Caki2 (cell line): ENCODE measurements around the gene SLC35E3. TPM values are rescaled to one million over a fixed set of nuclear protein-coding genes. Genes with fewer than 3 reads are reported as not detected.
A peak's percentile ranks its signal among the peaks of the same experiment; 100 is the strongest.

Experiments used
- DNase-seq: peaks from one replicate; pipeline ENCODE4 v3.0.0-alpha.2; 2015; ENCODE audit warnings: low read depth
- in situ Hi-C: cut with HindIII; loops from 2 replicates; pipeline ENCODE4 v1.10.0; 2016; ENCODE audit warnings: low sequenced_read_pairs, low pct_unique_long_range_greater_than_20kb, mixed read lengths
- total RNA-seq: library from RNA; depleted of rRNA; stranded (reverse); fragments of >200 nt; shearing (Covaris generic); gene quantifications from 2 replicates; pipeline ENCODE4 v1.2.3, GENCODE V29; 2014; ENCODE audit warnings: low replicate concordance; rRNA removed

The SLC35E3 gene
- total RNA-seq: 8.3 and 17.5 TPM in 2 replicates

DNA sequence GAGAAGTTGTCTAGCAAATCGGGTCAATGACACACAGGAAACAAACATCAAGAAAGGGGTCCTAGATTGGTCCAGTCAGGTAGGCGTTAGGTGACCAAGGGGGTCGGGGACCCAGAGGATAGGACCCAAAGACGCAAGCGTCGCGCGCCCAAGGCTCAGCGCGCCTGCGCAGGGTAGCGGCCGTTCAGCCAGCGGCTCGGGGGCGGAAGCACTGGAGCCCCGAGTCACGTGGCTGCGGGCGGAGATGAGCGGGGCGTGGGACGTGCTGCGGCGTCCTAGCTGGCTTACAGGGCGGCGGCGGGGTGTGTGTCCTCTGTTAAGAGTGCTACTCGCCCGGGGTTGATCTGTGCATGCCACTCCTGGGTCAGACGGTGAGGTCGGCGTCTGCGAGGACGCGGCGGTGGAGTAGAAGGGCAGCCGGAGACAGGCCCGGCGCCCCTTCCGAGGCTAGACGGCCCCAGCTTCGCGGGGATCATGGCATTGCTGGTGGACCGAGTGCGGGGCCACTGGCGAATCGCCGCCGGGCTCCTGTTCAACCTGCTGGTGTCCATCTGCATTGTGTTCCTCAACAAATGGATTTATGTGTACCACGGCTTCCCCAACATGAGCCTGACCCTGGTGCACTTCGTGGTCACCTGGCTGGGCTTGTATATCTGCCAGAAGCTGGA, at the start of gene SLC35E3:
Gene SLC35E3 (plus strand): TSS at position 273 of the 668 bp plus-strand sequence. CDS start 202 bp downstream, at position 475.
- peak; percentile 93 for DNase-seq
- in situ Hi-C loops: no loop called here

DNA sequence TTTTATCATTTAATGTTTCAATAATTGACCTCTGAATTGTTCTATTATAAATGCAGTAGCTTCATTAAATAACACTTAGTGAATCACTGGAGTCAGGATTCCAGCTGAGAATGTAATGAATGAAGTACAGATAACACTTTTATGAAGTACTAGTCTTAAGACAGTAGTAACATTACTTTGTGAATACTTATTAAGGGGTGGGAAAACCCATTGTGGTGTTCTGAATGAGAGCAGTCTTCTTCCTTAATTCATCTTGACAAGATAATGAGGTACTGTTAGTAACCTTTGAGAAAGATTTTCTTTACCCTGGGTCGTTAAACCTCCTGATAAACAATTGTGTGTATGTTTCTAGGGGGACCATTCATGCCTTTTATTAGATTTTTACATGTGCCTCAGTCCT, 46.5 kb upstream of the SLC35E3 start:
- in situ Hi-C loops: no loop called here
- DNase-seq: no peak

DNA sequence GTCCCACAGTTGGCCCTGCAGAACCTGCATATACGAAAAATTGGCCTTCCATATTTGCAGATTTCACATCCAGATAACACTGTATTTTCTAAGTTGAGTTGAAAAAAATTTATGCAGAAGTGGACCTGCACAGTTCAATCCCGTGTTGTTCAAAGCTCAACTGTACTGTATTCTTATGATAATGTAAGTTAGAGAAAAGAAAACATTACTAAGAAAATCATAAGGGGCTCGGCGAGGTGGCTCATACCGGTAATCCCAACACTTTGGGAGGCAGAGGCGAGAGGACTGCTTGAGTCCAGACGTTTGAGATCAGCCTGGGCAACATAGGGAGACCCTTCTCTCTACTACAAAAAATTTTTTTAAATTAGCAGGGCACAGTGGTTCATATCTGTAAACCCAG, 18.2 kb upstream of the SLC35E3 start:
- no peak for DNase-seq
- in situ Hi-C loops: no loop called here

DNA sequence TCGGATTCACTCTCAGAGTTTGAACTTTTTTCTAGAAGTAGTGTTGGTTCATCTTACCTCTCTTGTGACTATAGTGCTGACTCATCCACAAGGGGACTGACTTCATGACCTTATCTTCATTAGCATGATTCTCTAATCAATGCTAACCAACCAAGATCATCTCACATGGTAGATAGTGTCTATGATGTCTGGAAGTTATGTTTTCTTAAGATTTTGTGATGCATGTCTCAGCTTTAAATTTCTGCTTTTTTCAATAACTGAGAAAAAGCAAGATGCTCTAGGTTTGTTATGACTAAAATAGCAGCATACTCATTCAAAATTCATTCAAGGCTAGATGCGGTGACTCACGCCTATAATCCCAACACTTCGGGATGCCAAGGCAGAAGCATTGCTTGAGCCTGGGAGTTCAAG, 12.3 kb upstream of the SLC35E3 start:
- in situ Hi-C loops: no loop called here
- DNase-seq: peak; percentile 89

DNA sequence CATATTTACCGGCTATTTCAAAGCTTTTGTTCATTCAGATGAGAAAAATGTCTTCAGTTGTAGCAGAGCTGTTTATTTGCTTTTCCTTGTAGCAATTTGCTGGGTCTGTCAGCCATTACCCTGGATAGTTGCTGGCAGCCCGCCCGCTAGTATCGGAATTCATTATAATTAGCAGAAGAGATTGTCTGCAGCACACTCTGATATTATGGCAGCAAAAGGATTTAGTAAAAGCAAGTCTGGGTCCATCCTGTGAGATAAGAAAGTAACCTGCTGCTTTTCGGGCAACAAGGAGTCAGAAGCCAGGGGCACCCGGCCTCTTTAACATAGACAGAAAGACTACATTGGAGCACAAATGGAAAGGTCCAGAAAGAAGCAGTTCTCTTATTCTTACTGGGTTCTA, 6.1 kb upstream of the SLC35E3 start:
- DNase-seq: no peak
- in situ Hi-C loops: no loop called here

DNA sequence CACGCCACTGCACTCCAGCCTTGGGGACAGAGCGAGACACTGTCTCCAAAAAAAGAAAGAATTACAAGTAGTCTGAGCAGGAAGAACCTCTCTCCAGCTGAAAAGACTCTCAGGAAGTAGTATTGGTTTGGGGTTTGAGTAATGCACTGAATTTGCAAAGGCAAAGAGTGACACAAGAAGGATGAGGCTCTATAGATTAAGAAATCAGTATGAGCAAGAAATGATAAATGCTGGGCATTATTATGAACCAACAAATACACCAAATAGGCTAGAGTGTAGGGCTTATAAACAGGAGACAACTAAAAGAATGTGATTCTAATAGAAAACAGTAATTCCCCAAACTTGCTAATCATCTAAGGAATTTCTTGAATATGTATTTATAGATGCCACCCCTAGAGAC, 2.6 kb upstream of the SLC35E3 start:
- in situ Hi-C loops: no loop called here
- DNase-seq: no peak

DNA sequence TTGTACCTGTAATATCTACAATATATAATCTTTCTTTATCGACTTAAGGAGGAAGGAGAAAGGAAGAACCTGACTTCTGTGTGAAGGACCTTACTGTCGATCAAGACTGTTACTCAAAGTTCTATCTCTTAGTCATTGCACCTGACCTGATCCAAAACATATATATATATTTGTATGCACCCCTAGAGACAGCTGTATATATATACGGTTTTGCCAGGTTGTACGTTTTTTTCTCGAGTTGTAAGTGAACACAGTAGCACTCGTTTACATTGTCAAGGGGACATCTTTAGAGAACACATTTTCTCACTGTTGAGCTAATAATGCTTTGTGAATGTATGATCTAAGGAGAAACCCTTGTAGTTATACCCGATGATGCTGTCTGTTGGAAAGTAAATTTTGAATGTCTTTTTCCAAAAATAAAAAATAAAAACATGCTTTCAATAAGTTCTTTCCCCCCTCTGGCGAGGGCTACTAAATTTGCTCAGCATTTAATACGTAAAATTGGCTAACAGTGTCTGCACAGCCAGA, 536 bp upstream of the SLC35E3 start:
- in situ Hi-C loops: no loop called here
- DNase-seq: no peak

DNA sequence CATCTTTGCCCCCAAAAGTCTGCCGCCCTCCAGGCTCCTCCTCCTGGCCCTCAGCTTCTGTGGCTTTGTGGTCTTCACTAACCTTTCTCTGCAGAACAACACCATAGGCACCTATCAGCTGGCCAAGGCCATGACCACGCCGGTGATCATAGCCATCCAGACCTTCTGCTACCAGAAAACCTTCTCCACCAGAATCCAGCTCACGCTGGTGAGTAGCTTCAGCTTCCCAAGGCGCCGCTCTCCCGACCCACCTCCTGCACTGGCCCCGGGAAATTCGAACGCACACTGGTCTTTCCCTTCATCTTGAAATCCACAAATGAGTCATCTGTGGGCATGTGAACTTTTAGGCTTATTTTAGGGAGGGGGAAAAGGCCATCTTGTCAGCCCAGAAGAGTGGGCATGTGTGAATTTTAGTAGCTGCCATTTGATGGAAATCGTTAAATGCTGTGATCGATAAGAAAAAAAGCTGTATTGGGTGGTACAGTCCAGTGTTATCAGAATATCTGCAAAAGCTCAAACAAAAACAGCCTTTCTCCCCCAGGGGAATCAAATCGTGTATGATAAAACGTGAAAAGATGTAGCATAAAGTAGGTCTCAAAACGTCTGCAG, 700 bp downstream of the SLC35E3 start:
- in situ Hi-C loops: no loop called here
- DNase-seq: no peak

DNA sequence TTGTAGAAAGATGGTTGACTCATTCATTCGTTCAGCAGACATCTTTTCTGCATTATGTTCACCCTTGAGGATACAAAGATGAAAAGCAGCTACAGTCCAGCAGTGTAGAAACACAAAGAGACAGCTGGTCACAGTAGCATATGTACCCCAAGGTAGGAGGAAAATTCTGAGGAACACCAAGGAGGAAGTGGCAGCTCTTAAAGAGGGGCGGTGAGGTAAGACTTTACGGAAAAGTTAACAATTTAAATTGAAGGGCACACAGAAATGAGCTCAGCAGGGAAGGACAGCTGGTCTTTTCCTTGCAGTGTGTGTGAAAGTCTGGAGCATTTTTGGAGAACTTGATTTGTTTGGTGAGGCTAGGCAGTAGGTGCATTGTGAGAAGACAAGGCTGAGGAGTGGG, 3.5 kb downstream of the SLC35E3 start:
- no peak for DNase-seq
- in situ Hi-C loops: no loop called here

DNA sequence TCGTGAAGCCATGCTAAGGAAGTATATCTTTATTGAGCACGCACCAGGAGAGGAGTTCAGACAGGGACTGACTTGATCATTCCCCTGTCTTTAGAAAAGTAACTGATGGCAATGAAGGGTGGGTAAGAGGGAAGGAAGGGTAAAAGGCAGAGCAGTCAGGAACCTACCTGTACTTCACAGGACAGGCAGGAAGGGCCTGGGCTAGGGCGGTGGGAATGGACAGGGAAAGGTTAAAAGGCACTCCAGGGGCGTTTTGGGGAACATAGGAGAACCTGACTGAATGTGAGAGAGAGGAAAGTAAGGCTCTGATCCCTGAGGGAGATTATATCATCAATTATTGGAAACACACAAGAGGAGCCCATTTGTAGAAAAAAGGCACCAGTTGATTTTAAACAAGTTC, 3.9 kb downstream of the SLC35E3 start:
- DNase-seq: no peak
- in situ Hi-C loops: no loop called here

DNA sequence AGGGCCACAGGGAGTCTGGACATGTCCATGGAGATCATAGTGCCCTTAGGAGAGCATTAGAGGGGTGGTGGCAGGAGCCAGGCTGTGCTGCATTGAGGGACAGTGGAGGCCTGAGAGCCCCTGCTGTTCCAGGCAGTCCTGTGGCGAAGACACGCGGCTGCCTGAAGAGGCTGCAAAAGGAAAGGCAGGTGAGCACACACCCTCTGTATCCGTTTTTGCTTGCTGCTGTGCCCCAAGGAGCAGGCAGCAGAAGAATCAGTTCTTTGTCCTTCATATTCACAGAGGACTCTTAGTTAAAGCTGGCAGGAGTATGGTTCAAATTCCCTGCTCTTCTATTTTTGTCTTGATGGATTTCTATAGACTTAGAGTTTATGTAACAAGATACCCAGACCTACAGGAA, 4.5 kb downstream of the SLC35E3 start:
- in situ Hi-C loops: no loop called here
- DNase-seq: no peak

DNA sequence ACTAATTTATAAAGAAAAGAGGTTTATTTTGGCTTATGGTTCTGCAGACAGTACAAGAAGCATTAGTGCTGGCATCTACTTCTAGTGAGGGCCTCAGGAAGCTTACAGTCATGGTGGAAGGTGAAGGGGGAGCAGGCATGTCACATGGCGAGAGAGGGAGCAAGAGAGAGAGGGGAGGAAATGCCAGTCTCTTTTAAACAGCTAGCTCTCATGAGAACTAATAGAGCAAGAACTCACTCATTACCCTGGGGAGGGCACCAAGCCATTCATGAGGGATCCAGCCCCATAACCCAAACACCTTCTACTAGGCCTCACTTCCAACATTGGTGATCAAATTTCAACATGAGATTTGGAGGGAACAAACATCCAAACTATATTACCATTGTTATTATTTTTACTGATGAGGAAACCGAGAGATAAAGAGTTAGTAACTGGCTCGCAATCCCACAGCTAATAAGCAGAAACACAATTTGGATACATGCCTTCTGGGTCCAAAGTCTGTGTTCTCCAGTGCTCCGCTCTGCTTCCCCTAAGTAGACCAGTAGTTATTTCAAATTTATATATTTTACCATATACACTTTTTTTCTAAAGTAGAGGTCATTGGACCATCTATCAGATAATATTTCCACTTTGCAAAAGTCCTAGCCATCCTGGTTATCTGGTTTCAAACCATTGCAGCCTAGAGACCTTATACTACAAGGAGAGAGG, 9.7 kb downstream of the SLC35E3 start:
- in situ Hi-C loops: no loop called here
- DNase-seq: no peak

DNA sequence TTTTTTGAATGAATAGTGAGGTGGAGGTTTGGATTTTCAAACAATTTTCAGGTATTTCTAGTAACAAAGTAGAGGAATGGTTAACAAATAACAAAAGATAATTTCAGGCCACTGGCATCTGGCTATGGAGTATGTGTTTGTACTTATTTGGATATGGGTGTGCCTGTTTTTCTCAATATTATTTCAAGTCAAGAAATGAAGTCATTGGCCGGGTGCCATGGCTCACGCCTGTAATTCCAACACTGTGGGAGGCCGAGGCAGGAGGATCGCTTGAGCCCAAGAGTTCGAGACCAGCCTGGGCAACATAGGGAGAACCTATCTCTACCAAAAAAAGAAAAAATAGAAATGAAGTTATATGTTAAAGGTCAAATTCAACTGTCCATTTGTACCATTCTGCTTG, 13.9 kb downstream of the SLC35E3 start:
- DNase-seq: no peak
- in situ Hi-C loops: no loop called here

DNA sequence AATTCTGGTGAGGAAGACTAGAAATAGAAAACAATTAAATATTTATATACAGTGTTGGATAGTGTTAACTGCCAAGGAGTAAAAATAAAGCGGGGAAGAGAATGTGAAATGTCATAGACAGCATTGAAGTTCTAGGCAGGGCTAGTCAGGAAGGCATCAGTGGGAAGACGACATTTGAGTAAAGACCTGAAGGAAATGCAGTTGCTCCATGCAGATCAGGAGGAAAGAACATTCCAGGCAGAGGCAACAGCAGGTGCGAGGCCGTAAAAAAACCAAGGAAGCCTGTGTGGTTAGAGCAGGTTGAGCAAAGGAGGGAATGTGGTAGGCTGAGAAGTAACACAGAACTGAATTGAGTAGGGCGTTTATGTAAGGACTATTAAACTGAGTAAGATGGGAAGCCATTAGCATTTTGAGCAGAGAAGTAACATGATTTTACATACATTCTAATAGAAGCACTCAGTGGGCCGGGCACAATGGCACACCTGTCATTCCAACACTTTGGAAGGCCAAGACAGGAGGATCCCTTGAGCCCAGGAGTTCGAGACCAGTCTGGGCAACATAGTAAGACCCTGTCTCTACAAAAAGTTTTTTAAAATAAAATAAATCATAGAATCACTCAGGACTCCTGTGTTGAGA, 14.9 kb downstream of the SLC35E3 start:
- no peak for DNase-seq
- in situ Hi-C loops: no loop called here

DNA sequence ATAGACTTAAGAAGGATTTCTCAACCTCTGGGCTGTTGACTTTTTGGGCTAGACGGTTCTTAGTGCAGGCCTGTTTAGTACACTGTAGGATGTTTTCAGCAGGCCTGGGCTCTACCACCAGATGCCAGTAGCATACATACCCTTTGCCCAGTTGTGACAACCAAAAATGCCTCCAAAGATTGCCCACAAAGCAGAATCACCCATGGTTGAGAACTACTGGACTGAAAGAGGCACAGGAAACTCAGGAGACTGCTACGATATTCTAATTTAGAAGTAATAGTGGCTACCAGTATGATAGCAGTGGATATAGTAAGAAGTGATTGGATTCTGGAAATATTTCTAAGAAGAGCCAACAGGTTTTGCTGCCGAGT, 15.5 kb downstream of the SLC35E3 start:
- DNase-seq: no peak
- in situ Hi-C loops: no loop called here

DNA sequence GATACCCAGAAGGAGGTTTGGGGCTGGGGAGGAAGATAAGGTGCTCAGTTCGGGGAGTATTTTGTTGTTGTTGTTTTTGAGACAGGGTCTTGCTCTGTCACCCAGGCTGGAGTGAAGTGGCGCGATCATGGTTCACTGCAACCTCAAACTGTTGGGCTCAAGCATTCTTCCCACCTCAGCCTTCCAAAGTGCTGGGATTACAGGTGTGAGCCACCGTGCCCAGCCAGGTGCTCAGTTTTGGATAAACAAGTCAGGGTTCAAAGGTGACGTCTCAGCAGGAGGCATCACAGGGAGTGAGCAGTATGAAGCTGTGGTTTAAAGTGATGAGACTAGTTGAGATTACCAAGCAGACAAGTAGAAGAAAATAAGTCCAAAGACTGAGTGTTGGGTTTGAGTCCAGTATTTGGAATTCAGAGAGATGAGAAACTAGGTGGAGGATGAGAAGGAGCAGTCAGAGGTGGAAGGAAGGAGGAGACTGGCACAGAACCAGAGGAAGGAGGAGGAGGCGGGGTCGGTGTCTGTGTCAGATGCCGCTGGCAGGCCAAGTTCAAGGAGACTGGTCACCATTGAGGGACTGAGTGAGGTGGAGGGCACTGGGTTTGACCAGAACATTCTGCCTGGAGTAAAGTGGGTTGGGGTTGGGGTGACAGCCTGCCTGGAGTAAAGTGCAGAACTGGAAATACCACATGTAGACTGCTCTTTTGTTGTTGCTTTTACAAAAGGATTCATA, 16.1 kb downstream of the SLC35E3 start:
- no peak for DNase-seq
- in situ Hi-C loops: no loop called here

DNA sequence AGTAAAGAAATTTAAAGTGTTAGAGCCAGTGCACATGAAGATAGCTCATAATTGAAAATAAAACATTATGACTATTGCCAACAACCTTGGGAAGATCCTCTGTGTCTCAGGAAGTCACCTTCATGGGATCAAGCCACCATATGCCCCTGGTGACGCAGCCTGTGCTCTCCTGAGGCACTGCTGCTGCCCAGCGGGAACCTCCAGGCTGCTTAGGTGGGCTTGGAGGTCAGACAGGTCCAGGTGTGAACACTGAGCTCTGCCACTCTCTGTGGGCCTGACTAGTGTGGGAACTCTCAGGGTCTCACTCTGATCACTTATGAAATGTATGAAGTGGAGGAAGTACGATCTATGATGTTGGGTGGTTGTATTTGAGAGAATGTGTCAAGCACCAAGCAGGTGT, 16.7 kb downstream of the SLC35E3 start:
- in situ Hi-C loops: no loop called here
- no peak for DNase-seq

DNA sequence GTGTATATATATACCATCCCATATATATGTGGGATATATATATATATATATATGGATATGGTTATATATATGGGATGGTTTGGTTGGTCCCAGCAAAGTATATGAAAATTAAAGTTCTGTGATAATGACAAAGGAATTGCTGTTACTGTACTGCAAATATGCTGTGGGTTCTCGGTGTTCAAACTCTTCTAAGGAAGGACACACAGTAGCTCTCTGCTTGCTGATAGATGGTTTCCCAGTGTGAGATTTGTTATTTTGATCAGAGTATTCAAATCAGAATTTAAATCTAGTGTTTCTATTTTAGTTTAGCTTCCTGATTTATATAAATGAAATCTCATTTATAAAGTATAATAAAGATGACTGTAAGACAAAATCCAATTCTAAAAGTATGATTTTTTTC, 19.7 kb downstream of the SLC35E3 start:
- in situ Hi-C loops: no loop called here
- no peak for DNase-seq
